Endothelial cell (in vitro differentiated cells): ENCODE results near the gene ANAPC4. TPM values are rescaled to one million over a fixed set of nuclear protein-coding genes. Genes with fewer than 3 reads are reported as not detected.
A peak's percentile ranks its signal among the peaks of the same experiment; 100 is the strongest.

Experiments used
- DNase-seq: peaks from one replicate; pipeline ENCODE4 v3.0.0; 2021; ENCODE audit warnings: low spot score
- H3K27ac Mint-ChIP-seq: one replicate; pipeline ENCODE4 v1.8.0; 2021; ENCODE audit warnings: mixed read lengths, inconsistent platforms; ENCODE audit not compliant: unreplicated experiment
- H3K27me3 Mint-ChIP-seq: one replicate; pipeline ENCODE4 v1.8.0; 2021; ENCODE audit warnings: mild to moderate bottlenecking, moderate library complexity, mixed read lengths, inconsistent platforms; ENCODE audit not compliant: unreplicated experiment
- H3K36me3 Mint-ChIP-seq: one replicate; pipeline ENCODE4 v1.8.0; 2021; ENCODE audit warnings: mild to moderate bottlenecking, low read depth, mixed read lengths, inconsistent platforms; ENCODE audit not compliant: unreplicated experiment
- H3K4me1 Mint-ChIP-seq: one replicate; pipeline ENCODE4 v1.8.0; 2021; ENCODE audit warnings: mild to moderate bottlenecking, mixed read lengths, inconsistent platforms; ENCODE audit not compliant: unreplicated experiment
- H3K4me3 Mint-ChIP-seq: one replicate; pipeline ENCODE4 v1.8.0; 2021; ENCODE audit warnings: mild to moderate bottlenecking, mixed read lengths, inconsistent platforms; ENCODE audit not compliant: unreplicated experiment
- H3K9me3 Mint-ChIP-seq: one replicate; pipeline ENCODE4 v1.8.0; 2021; ENCODE audit warnings: mixed read lengths, inconsistent platforms; ENCODE audit not compliant: unreplicated experiment
- total RNA-seq: library from RNA; stranded (reverse); fragmentation: NEBNext Ultra II Directional; extraction: Animal tissue kit (Norgen Biotek cat#: 25700); gene quantifications from one replicate; pipeline ENCODE4 v1.2.1, GENCODE V29; 2021; ENCODE audit not compliant: unreplicated experiment
- TF ChIP-seq, protein P1 (sequence below): fragments of 200-600 bp; sonication (generic); IDR thresholded peaks from one replicate; pipeline ENCODE4 v1.5.0; 2021; ENCODE audit warnings: antibody characterized with exemption; ENCODE audit not compliant: unreplicated experiment

ANAPC4 gene
- total RNA-seq, 1 donor from 2014 or later: 20.1 TPM

DNA sequence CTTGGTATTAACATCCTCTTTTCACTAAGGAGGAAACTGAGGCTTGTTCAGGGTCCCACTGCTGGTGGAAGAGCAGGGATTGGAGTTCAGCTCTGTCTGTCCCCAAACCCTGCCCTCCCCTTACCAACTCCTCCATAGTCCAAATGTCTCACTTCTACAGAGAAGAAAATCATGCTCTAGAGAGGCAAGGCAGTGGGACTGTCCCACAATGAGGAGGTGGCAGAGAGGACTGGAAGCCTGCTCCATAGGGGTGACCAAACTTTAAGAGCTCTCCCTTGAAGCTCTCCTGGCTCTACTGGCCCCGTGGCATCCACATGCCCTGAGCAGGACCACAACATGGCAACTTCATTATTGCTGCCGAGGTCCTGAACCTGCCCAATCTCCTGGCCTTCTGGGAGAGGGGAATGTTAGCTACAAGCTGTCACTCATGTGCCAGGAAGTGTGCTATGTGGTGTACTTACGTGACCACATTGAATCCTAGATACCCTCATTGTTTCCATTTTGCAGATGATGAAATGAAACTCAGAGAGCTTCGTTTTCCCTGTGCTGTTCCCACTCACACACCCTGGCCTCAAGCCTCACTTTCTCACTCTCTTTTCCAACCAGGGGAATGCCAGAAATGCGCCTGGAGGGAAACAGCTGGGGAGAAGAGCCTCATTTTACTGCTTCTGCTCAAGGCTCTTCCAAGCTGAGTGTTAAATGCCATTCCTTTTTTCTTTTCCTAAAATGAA lies 71.5 kb downstream of the ANAPC4 start:
- TF ChIP-seq, protein P1, sequence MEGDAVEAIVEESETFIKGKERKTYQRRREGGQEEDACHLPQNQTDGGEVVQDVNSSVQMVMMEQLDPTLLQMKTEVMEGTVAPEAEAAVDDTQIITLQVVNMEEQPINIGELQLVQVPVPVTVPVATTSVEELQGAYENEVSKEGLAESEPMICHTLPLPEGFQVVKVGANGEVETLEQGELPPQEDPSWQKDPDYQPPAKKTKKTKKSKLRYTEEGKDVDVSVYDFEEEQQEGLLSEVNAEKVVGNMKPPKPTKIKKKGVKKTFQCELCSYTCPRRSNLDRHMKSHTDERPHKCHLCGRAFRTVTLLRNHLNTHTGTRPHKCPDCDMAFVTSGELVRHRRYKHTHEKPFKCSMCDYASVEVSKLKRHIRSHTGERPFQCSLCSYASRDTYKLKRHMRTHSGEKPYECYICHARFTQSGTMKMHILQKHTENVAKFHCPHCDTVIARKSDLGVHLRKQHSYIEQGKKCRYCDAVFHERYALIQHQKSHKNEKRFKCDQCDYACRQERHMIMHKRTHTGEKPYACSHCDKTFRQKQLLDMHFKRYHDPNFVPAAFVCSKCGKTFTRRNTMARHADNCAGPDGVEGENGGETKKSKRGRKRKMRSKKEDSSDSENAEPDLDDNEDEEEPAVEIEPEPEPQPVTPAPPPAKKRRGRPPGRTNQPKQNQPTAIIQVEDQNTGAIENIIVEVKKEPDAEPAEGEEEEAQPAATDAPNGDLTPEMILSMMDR: no peak
- H3K36me3 Mint-ChIP-seq: no peaks in the 10 kb centered on the region
- peaks cover 5% of the 10 kb centered on the region for H3K4me1 Mint-ChIP-seq
- H3K4me3 Mint-ChIP-seq: no peak overlapping the region
- DNase-seq: no peak
- H3K27me3 Mint-ChIP-seq: peaks cover 2% of the 10 kb centered on the region
- H3K27ac Mint-ChIP-seq: no peak overlapping the region
- H3K9me3 Mint-ChIP-seq: no peaks in the 10 kb centered on the region

GRCh38 chr4:25449270-25449669 lies 72.2 kb downstream of the ANAPC4 start:
- Mint-ChIP-seq H3K9me3 (no peaks in the 10 kb centered on the region), H3K36me3 (no peaks in the 10 kb centered on the region), H3K4me3 (no peak overlapping the region), H3K27me3 (peaks cover 2% of the 10 kb centered on the region), H3K27ac (no peak overlapping the region), H3K4me1 (peaks cover 5% of the 10 kb centered on the region)
- DNase-seq: no peak
- TF ChIP-seq, protein P1: no peak

DNA sequence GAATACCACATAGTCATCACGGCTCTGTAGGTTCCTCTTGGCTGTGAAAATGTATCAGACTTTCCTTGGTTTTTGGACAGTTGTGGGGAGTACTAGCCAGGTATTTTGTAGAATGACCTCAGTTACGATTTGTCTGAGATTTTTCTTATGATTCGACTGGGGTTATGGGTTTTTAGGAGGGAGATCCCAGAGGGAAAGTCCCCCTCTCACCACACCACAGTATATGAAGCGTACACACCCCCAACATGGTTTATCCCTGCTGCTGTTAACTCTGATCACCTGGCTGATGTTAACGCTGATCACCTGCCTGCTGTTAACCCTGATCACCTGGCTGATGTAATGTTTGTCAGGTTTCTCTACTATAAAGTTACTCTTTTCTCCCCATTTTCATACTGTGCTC lies 72.6 kb downstream of the ANAPC4 start:
- Mint-ChIP-seq H3K27ac (no peak overlapping the region), H3K27me3 (peaks cover 2% of the 10 kb centered on the region), H3K4me3 (no peak overlapping the region), H3K36me3 (no peaks in the 10 kb centered on the region), H3K9me3 (no peaks in the 10 kb centered on the region), H3K4me1 (peaks cover 5% of the 10 kb centered on the region)
- TF ChIP-seq, protein P1: no peak
- no peak for DNase-seq

DNA sequence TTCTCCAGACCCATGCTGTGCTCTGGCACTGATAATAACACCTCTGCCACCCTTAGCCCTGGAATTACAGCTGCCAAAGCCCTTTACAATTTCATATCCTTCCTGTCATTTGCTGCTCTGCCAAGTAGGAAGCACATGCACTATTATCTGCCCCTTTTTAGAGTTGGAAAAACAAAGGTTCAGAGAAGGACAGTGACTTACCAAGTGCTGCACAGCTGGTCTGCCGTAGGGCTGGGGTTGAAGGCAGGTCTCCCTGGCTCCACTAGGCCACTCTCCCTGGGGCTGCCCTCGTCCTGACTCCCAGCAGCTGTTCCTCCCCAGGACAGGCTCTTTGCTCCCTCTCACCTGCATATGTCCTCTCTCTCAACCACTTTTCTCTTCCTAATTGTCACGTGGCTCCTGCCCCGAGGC lies 73.4 kb downstream of the ANAPC4 start:
- Mint-ChIP-seq H3K9me3 (no peaks in the 10 kb centered on the region), H3K4me1 (peaks cover 5% of the 10 kb centered on the region), H3K36me3 (no peaks in the 10 kb centered on the region), H3K27ac (peak overlapping the region; percentile 43), H3K4me3 (no peak overlapping the region), H3K27me3 (peaks cover 4% of the 10 kb centered on the region)
- TF ChIP-seq, protein P1: no peak
- no peak for DNase-seq

- H3K4me1 Mint-ChIP-seq: peaks cover 12% of the 10 kb centered on the region
- no peaks in the 10 kb centered on the region for H3K9me3 Mint-ChIP-seq
- no peak for DNase-seq
- H3K27me3 Mint-ChIP-seq: peaks cover 9% of the 10 kb centered on the region
- H3K36me3 Mint-ChIP-seq: no peaks in the 10 kb centered on the region
- H3K27ac Mint-ChIP-seq: no peak overlapping the region
- no peak overlapping the region for H3K4me3 Mint-ChIP-seq
- TF ChIP-seq, protein P1: no peak
These were observed 74.6 kb downstream of the ANAPC4 start for GRCh38 chr4:25451676-25452075.
